ENCODE data around the gene DENND4A. TPM values are rescaled to one million over a fixed set of nuclear protein-coding genes. Genes with fewer than 3 reads are reported as not detected.

The DENND4A gene
- total and polyA plus RNA-seq, 9 of the 15 experiments (the other 6 are each of a cell fraction or from before 2014, with no cell fraction given) = 6.8 to 32.3 (median 19.9) TPM

GRCh38 chr15:65638681-65639089 is 153.4 kb downstream of the DENND4A start:
- no peaks in the 10 kb centered on the region for H4K20me1 ChIP-seq (replicated peaks; ENCODE audit: control insufficient read depth, insufficient read depth, low read length)
- TF ChIP-seq FOXO4 (CRISPR knock-in tag; IDR thresholded peaks at IDR 0.05) (no peak), MCM2 (IDR thresholded peaks at IDR 0.05; ENCODE audit: low read depth) (peak; percentile 97), E2F8 (IDR thresholded peaks at IDR 0.05; ENCODE audit: low read depth, partially characterized antibody) (peak; percentile 43), ZNF449 (CRISPR knock-in tag; IDR thresholded peaks at IDR 0.05) (no peak), XRCC5 (IDR thresholded peaks at IDR 0.05; ENCODE audit: low read depth, low read length) (0 out of 2 replicates have a peak, but pooled peaks have one; percentile 47), NR1H2 (CRISPR knock-in tag; IDR thresholded peaks at IDR 0.05) (no peak), ARID1B (IDR thresholded peaks at IDR 0.05) (no peak; the same call in 1 of the 2 replicates), ZFP1 (CRISPR knock-in tag; IDR thresholded peaks at IDR 0.05) (no peak), ZNF311 (CRISPR knock-in tag; IDR thresholded peaks at IDR 0.05) (no peak), KDM5B (IDR thresholded peaks at IDR 0.05; ENCODE audit: insufficient replicate concordance, low read depth, low read length) (no peak), CREM (IDR thresholded peaks at IDR 0.05; ENCODE audit: low read depth) (peak; percentile 68), HMG20A (CRISPR knock-in tag; conservative IDR thresholded peaks at IDR 0.05) (no peak), ZNF146 (CRISPR knock-in tag; IDR thresholded peaks at IDR 0.05; ENCODE audit: unreplicated experiment) (no peak), NBN (IDR thresholded peaks at IDR 0.05; ENCODE audit: low read depth) (peak; percentile 74; the same call in 1 of the 2 replicates), ELK3 (CRISPR knock-in tag; IDR thresholded peaks at IDR 0.05) (no peak), SMARCC2 (IDR thresholded peaks at IDR 0.05; ENCODE audit: low read depth) (no peak), ZNF3 (CRISPR knock-in tag; IDR thresholded peaks at IDR 0.05) (no peak)

More at GRCh38 chr15:65638681-65639089, 153.4 kb downstream of the DENND4A start:
- POLR2A ChIA-PET = interaction anchor here (1.0 kb wide), 1 partner anchor 10 kb away, joined by 3 read pairs; no protein-coding TSS in a partner anchor
- Histone ChIP-seq H3K9ac (ENCODE audit: insufficient read depth in 1 of 2, low read depth in 2 of 2, low read length in 2 of 2) (no peak overlapping the region), H3K36me3 (ENCODE audit: control insufficient read depth, insufficient read depth, low read length) (no peaks in the 10 kb centered on the region), H3K27ac (ENCODE audit: extremely low read depth, low read depth, low read length) (no peak overlapping the region), H3K9me3 (replicated peaks; ENCODE audit: control insufficient read depth, insufficient read depth, low read depth, low read length) (no peaks in the 10 kb centered on the region), H3K27me3 (ENCODE audit: control insufficient read depth in 2 of 2, insufficient read depth in 2 of 2, low read length in 2 of 2) (no peaks in the 10 kb centered on the region), H3K4me1 (replicated peaks in 1 of 2; ENCODE audit: control insufficient read depth in 2 of 2, insufficient read depth in 2 of 2, low read length in 2 of 2) (peaks cover 3 to 7% of the 10 kb centered on the region in 2 experiments; a peak in 3 of 5 replicates), H2AFZ (ENCODE audit: low read depth, low read length) (peak overlapping the region; percentile 30), H3K4me3 (no peak overlapping the region), H3K9me1 (ENCODE audit: control insufficient read depth, insufficient read depth, low read length) (no peaks in the 10 kb centered on the region), H3K4me2 (ENCODE audit: insufficient read depth, low read length) (peak overlapping the region; percentile 33), H3K79me2 (ENCODE audit: control insufficient read depth, insufficient read depth, low read length) (no peaks in the 10 kb centered on the region)
- DNase-seq (ENCODE audit: extremely low read depth in 1 of 4, low spot score in 3 of 4) (peak; percentile 85 to 86 (median 85)), ATAC-seq (peak; percentile 93), FAIRE-seq (peak; percentile 97)
- no TSS peak for BruUV-seq (replicated peaks)
- 0% methylated on average over 3 of the region's 3 CpGs for WGBS (ENCODE audit: insufficient coverage, low coverage, missing lambda C conversion rate)
- intact Hi-C loops (cut with micrococcal nuclease) (loop anchor here (1.0 to 10.0 kb wide), 3 partner anchors 199 to 324 kb away; no protein-coding TSS in a partner anchor), in situ Hi-C loops (cut with MboI) (loop anchor here (25.0 kb wide), 1 partner anchor 224 kb away; the partner anchor contains the start of gene RAB11A)
- CTCF ChIA-PET (ENCODE audit: low intra/inter-chr PET ratio) = interaction anchor here (0.6 to 1.3 kb wide), 8 partner anchors 186 to 649 kb away, joined by 3 to 5 read pairs (median 4); no protein-coding TSS in a partner anchor
